Skin of body (tissue), 2 donors: ENCODE measurements around the gene GARS1. TPM values are rescaled to one million over a fixed set of nuclear protein-coding genes. Genes with fewer than 3 reads are reported as not detected.
"Not testable (repeated sequence)": the region's sequence is repeated elsewhere in the genome, so short reads cannot be mapped to it uniquely, and the experiment has no call there.

ENCODE experiments used
- DNase-seq: peaks from one replicate; lab custom pipeline; 2025; lab: John Stamatoyannopoulos, UW
- total RNA-seq: library from RNA; depleted of rRNA; stranded (reverse); fragments of >200 nt; gene quantifications from one replicate; pipeline ENCODE4 v1.2.3, GENCODE V29; 2014

The GARS1 gene
- total RNA-seq, 1 donor from 2014 or later = 54.4 TPM

- DNase-seq = no peak
These were observed 18.8 kb upstream of the GARS1 start for GRCh38 chr7:30575910-30576309.

DNA sequence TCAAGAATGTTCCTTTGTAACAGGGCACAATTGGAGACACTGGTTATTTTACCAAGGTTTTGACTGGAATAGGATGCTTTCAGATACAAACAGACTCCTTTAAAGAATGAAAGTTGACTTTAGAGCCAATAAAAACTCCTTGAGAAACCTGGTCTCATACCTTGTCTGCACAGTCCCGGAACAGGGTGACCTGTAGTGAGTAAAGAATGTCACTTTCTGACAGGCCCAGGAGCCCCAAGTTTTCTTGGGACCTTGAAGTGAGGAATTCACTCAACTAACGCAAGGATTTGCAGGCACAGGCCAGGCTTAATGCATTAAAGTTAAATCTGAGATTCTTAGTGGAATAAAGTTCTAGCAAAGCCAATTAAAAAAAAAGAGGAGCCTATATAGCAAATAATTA lies 11.5 kb upstream of the GARS1 start:
- no peak for DNase-seq

DNA sequence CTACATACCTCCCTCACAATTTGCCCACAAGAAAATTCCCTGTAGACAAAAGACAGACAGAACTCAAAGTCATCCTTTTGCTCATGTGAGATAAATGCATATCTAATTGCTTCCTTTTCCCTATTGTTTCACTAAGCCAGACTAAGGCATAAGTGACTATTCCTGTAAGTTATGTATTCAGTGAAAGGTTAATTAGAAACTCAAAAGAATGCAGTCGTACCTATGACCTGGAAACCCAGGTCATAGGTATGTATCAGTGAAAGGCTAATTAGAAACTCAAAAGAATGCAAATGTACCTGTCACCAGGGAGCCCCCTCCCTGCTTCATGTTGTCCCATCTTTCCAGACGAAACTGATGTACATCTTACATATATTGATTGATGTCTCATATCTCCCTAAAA lies 10.3 kb upstream of the GARS1 start:
- DNase-seq = no peak

GRCh38 chr7:30584965-30585364 lies 9.7 kb upstream of the GARS1 start:
- DNase-seq = no peak

DNA sequence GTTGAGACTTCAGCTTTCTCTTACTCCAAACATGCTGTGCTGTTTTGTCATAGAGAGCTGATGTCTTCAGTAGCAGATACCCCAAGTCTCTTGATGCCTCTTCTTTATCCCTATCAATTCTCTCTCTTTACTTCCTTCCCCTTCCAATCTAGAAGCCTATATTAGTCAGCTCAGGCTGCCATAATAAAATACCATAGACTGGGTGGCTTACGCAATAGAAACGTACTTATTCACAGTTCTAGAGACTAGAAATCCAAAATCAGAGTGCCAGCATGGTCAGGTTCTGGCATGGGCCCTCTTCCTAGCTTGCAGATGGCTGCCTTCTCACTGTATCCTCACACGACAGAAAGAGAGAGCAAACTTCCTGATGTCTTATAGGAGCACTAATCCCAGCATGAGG lies 9.0 kb upstream of the GARS1 start:
- DNase-seq = no peak

GRCh38 chr7:30587547-30587946 lies 7.1 kb upstream of the GARS1 start:
- DNase-seq = not testable (repeated sequence)

DNA sequence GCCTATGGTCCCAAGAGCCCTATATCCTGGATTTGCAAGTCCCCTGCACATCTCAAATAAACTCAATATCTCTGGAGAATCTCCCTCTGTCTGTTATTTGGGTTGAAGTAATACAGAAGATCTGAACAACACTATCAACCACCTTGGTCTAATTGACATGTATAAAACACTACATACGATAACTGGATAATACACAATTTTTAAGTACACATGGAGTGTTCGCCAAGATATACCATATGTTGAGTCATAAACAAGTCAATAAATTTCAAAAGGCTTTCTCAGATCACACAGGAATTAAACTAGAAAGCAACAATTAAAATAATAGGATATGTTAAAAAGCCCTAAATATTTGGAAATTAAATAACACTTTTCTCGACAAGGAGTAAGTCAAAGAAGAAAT lies 5.6 kb upstream of the GARS1 start:
- DNase-seq = no peak

DNA sequence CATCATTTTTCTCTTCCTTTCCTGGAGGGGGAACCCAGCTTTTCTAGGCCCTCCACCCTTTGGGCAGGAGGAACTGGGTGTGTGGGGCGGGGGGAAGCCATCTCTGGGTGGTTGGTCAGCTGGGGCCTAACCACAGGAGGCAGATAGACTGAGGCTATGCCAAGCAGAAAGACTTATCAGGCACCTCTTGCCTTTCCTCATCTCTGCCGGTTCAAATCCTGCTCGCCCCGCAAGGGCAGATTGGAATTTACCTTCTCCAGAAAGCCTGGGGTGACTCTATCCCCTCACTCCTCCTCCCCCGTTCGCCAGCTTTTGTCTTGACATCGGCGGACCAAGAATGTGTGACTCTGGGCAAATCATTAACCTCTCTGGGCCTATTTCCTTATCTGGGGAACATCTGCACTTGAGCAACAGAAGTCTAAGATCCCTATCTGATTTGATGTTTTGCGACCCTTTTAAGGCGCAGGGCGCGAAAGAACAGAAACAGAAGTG lies 584 bp upstream of the GARS1 start:
- no peak for DNase-seq

- DNase-seq = no peak
These were observed 847 bp downstream of the GARS1 start for GRCh38 chr7:30595436-30596013.

GRCh38 chr7:30596014-30596641 lies 1.4 kb downstream of the GARS1 start:
- no peak for DNase-seq

GRCh38 chr7:30596721-30597120 lies 2.0 kb downstream of the GARS1 start:
- no peak for DNase-seq

- no peak for DNase-seq
These were observed 3.6 kb downstream of the GARS1 start for GRCh38 chr7:30598121-30598876.

DNA sequence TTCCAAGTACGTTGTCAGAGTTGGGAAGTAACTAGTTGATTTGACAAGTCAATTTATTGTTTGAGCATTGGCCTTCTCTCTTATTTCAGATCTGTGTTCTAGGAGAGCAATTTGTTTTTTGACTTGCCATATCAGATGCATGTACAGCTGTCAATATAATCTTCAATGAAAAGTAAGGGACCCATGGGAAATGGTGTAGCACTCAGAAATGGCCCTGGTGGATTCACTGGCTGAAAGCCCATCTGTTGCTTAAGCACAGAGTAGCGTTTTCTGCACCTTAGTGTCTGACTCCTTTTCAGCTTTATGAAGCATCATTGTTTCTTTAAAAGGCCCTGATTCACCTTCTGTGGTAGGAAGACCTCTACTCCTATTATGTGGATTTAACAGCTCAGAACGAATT lies 10.2 kb downstream of the GARS1 start:
- no peak for DNase-seq

- DNase-seq = no peak
These were observed 11.2 kb downstream of the GARS1 start for GRCh38 chr7:30605832-30606231.

DNA sequence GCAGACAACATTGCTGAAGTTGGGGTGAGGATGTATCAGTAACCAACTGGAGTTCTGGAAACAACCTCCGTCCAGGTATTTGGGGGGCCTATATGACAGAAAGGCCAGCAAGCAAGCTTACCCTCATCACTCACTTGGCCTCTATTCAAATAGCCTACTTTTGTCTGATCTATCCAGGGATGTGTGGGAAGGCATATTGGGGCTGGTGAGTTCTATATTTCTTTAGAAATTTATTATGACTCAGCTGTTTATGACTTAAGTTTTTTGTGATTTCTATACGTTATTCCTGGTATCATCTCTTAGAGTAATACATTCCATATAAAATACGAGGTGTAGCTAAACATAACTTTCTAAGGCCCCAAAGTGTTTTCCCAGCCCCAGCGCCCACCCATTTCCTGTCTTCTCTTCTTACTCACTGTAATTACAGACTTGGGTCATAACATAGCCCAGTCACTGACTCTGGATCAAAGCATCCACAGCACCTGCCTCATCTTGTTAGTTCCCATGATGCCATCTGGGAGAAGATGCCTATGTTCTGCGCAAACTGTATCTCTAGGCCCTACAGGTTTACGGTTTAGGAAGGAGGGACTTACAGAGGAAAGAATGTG lies 18.1 kb downstream of the GARS1 start:
- no peak for DNase-seq

DNA sequence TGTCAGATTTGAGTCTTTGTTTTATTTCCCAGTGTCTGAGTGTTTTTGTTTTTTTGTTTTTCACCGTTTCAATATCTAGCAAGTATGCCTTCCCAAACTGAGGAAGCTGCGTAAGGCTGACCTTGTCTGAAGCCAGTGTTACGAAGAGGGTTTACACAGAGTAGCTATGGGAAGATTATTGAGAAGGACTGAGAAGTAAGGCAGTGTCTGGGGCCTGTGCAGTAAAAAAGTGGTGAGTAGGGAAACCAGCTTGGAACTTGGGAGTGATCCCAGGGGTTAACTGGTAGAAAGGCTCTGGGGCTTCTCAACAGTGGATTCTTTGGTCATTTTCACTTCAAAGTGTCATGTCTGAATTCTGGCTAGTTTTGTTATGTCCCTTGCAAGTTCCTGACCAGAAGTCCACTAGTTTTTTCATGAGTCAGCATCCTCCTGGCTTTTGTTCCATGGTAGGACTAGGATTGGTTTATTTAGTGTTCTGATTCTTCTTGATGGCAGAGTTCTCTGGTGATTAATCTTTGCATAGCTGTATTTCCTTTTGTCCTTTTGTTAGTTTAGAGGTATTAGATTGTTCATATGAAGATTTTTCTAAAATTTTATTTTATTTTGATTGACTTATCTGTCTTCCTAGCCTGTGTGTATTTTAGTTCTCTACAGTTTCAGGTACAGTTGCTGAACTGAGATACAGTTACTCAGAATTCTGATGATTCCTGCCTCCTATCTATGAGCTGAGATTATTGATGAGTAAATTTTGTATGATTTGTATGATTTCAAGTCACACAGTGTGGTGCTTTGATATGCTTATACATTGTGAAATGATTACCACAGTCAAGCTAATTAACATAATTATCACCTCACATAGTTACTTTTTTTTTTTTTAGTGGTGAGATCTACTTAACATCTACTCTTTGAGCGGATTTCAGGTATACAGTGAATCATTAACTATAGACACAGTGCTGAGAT lies 19.0 kb downstream of the GARS1 start:
- DNase-seq = no peak

GRCh38 chr7:30616318-30616717 lies 21.6 kb downstream of the GARS1 start:
- DNase-seq = no peak

GRCh38 chr7:30617359-30617758 lies 22.7 kb downstream of the GARS1 start:
- no peak for DNase-seq

DNA sequence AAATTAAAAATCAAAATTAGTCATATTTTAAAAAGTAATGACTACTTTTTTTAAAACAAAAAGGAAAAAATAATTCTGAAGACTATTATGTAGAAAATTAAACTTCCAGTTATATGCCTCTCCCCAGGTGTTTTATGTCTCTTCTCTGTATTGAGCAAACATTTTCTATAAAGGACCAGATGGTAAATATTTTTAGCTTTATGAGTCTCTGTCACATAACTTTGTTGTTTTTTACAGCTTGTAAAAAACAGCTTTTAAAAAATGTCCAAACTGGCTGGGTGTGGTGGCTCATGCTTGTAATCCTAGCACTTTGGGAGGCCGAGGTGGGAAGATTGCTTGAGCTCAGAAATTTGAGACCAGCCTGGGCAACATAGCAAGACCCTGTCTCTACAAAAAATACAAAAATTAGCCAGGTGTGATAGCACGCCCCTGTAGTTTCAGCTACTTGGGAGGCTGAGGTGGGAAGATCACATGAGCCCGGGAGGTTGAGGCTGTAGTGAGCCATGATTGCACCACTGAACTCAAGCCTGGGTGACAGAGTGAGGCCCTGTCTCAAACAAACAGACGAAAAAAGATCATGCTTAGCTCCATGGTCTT lies 23.5 kb downstream of the GARS1 start:
- DNase-seq = no peak

GRCh38 chr7:30618961-30619360 lies 24.3 kb downstream of the GARS1 start:
- DNase-seq = no peak

GRCh38 chr7:30625283-30625682 lies 30.6 kb downstream of the GARS1 start:
- no peak for DNase-seq
